Activated CD4-positive, alpha-beta T cell treated with anti-CD3 and anti-CD28 coated beads for 48 hours (primary cell): Measurements from ENCODE around the gene RBM39.
"Not testable (repeated sequence)": the region's sequence is repeated elsewhere in the genome, so short reads cannot be mapped to it uniquely, and the experiment has no call there.

Experiments used
- DNase-seq: peaks from one replicate; pipeline ENCODE4 v3.0.0-alpha.2; 2020

Gene RBM39

DNA sequence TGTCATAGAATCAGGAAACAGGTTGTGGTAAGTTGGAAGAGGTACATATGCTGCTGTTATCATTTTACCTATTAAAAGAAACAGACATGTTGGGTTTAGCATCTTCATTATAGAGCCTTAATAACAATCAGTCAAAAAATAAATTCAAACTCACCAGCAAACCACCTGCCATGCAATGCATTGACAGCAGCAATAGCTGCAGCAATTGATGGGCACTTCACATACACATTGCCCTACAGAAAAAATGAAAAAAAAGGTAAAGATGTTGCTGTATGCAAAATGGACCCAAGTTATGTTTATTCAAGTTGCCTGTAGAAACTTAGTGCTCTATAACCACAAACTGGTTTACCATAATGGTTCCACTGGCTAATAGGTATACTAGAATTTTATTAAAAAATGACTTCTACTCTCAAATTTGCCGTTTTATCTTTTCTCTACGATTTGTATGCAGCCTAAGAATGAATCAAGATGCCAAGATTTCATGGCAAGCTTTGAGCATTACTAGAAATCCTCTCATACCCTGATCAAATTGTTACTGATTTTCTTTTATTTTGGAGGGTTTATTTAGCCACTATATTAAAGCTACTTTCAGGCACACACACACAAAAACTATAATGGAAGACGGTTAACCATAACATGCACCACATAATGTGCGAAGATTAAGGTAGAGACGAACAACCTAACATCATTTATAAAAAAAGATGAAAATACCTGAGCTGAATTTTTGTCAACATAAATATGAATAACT, 37.4 kb downstream of the RBM39 start:
- no peak for DNase-seq

DNA sequence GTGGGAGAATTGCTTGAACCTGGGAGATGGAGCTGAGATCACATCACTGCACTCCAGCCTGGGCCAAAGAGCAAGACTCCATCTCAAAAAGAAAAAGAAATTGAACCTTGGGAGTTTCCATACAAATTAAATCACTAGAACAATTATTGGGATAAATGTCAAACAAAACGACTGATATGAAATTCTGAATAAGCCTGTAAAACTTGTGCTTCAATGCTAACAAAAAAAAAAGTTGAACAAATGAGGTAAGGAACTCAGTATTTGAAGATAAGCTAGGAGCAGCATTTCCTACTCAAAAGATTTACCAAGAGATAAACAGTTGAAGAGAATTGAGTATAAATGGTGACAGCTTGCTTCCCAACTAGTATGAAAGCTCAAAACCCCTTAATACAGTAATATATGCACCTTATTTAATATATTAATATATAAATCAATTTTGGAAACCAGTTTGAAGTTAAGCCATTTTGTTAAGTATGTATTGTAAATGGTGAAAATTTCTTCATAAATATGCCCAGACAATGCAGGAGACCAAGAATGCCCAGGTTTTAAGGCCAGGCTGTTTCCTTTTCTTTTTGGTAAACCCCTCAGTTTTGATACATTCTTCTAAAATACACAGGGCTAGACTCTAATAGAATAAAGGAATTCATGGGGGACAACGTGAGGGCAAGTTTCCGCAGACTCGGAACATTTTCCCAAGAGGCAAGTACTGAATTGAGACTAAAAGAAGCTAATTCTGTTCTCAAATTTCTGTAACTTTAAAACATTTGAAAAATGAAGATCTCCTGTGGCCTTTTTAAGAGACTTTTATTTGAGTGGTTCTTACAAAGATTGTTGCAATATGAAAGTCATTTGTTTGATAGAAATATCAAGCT, 39.0 kb downstream of the RBM39 start:
- DNase-seq = no peak

DNA sequence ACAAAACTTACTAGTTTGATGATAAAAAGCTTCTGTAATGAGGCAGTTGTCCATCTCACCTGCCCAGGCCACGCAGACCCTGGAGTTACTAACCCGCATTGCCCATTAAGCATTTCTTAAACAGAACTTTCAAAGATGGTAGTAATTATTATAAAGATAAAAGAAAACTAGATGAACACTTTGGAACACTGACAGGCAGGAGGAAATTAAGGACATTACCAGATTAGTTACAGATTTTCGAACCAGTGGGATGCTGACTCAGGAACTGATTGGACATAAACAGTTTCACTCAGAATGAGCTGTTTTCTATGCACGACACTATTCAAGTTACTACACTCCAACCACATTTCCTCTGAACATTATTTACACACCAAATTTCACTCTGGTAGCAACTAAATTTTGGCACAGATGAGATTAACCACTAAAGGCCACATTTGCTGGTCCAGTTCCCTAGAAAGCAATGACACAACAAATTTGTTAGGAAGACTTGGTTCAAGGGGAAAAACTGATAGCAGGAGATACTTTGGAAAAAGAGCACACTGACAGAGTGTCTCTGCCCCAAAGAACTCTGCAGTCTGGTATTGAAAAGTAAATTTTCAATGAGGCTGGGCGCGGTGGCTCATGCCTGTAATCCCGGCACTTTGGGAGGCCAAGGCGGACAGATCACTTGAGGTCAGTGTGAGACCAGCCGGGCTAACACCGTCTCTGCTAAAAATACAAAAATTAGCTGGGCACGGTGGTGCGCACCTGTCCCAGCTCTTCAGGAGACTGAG, 39.8 kb downstream of the RBM39 start:
- no peak for DNase-seq

DNA sequence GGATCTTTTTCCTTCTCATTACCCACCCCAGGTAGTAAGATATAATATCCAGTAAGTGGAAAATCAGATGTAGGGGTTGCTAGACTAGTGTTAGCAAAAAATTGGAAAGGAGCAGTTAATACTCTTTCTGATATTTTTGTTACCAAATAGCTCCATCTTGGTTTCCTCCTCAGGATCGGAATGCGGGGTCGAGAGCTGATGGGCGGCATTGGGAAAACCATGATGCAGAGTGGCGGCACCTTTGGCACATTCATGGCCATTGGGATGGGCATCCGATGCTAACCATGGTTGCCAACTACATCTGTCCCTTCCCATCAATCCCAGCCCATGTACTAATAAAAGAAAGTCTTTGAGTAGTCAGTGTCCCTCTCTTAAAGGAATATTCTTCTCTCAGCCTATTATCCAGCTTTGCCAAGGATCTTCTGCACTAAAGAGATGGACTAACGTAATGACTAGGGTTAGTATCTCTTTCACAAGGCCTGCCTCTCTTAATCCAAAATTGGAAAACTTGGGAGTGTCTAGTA, 41.4 kb downstream of the RBM39 start:
- DNase-seq = no peak

DNA sequence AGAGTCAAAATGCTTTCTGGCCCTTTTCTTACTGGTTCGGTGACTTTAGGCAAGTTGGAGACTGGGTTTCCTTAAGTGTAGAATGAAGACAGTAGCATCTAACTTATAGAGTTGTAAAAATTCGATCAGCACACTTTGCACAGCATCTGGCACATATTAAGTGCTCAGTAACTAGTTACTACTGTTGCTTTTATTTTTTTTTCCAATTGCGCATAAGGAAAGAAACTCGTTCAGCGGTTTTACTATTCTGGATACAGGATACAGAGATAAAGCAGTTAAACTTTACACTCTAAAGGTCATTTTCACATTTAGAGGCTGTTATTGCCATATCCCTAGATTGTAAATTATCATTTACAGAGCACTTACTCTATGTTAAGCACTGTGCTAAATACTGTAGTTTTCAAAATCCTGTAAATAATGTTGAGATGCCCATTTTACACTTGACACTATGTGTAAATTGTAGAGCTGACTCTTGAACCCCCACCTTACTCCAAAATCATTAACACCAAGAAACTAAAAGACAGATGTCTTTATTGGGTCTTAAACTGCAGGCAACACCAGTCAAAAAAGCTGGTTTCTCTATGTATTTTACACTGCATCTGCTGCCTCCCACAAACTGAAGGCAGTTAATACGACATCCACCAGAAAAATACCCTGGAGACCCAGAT, 42.0 kb downstream of the RBM39 start:
- no peak for DNase-seq

DNA sequence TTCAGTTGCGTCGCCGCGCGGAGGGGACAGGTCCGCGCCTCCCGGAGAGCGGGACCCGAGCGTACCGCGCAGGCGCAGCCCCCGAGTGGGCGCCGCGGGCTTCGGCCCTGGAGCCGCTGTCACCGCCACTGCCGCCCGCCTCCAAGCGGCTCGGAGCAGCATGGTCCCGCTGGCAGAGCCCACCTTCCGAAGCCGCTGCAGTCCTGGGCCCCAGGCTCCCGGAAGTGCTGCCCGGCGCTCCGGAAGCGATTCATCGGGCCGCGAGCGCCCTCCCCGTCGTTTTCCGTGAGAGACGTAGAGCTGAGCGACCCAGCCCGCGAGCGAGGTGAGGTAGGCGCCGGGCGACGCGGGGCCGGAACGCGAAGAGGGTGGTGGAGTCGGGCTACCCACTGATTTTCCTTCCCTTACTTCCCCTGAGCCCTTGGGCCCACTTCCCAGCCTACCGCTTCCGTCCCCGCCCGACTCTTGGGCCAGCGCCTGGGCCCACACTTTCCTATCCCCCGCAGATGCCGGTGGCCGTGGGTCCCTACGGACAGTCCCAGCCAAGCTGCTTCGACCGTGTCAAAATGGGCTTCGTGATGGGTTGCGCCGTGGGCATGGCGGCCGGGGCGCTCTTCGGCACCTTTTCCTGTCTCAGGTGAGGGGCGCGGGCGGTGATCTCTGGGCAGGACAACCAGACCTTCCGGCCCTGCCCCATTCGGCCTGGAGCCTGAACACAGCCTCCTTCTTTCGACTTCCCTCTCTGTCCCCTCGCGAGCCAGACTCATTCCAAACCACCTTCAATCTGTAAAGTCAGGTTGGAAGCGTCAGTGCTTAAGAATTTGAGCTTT, 42.7 kb downstream of the RBM39 start, which contains the start of the genes NFS1 and ROMO1:
Gene NFS1 (minus strand): TSS at position 226 of the 830 bp plus-strand sequence. CDS start 64 bp downstream, at position 162.
Gene ROMO1 (plus strand): TSS at position 279 of the 830 bp plus-strand sequence. CDS start 228 bp downstream, at position 507.
- peak; percentile 91 for DNase-seq

DNA sequence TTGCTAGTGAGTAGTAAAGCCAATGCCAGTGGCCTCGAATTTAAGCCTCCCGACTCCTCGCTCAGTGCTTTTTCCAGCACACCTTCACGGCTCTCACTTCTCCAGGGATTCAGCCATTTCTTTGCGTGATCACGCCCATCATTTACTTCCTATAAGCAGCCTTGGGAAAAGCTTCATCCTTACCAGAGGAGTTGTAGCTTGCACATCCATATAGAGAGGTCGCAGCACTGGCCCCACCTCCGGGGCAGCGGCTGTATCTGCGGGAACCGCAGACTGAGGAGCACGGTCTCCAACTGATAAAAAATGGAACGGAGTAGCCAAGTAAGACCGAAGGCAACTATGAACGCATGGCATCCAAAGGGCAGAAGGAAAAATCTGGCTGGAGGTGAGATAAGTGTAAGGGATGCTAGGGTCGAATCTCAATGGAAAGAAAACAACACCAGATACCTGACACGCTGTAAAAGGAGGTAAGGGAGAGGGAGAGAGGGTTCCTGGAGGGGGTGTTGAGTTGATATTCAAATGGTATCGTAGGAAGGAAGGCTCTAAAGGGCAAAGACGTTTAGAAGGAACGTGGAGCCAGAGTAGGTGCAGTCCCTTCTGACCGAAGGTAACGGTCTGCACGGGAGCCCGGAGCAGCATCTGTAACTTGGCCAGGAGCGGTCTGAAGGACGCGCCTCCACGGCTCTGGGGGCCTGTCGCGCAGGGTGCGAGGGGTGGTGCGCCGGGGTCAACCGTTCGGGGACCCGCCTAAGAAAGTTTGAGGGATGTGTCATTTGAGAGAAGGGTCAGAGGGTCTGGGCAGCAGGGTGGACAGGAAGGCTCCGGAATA, 43.5 kb downstream of the RBM39 start:
- no peak for DNase-seq

DNA sequence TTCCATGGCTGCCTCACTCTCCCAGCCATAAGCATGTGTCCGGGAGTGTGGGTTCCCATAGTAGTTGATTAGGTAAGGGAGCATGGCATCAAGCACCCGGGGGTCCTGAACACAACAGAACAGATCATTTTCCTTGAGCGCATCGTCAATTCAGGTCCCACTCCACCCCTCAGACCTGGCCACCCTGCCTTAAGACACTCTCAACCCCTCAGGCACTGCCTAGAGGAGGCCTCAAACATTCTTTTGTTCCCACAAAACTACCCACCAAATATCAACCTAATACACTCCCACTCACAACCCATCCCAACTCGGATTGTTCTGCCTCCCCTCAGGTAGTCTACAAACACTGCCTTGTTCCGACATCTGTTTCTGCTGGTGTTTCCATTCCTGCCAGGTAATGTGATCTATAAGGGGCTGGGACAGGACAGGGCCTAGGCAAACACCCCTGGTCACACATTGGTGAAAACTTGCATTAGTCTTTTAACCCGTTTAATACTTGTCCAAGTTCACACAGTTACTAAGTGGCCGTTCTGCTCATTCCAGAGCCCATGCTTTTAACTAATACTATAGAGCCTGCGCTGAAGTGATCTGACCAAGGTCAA, 44.3 kb downstream of the RBM39 start:
- no peak for DNase-seq

DNA sequence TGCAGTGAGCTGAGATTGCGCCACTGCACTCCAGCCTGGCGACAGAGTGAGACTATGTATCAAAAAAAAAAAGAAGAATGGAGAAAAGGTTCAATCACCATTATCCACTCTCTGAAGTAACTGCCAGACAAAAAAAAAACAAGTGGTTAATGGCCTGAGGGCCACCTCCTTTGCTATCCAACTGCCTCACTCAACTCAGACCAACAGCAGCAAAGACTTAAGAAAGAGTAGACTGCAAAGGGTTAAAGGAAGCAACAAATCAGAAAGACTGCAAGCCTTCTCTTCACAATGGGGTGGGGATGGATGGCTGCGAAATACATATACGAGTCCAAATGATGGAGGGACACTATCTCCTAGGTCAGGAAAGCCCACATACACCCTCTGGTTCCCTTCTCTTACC, 46.1 kb downstream of the RBM39 start:
- DNase-seq = no peak

DNA sequence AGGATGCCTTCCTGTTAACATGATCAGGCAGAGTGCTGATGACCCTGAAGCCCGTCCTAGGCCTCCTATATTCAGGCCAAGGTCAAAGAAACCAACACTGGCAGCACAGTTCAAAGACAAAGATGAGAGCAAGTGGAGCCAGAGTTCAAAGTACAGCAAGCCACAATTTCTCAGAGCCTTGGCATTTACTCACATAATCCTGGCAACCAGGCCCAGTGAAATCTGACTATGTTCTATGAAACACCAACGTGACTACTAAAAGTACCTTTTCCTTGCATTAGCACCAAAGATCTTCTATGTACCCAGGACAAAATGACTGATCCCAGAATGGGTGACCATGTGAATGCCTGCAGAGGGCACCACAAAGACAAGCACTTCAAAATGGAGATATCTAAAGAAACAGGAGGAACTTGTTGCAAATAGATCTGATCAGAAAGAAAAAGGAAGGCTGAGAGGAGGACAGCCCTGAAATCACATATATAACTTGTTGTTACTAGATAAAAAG, 46.8 kb downstream of the RBM39 start:
- no peak for DNase-seq

DNA sequence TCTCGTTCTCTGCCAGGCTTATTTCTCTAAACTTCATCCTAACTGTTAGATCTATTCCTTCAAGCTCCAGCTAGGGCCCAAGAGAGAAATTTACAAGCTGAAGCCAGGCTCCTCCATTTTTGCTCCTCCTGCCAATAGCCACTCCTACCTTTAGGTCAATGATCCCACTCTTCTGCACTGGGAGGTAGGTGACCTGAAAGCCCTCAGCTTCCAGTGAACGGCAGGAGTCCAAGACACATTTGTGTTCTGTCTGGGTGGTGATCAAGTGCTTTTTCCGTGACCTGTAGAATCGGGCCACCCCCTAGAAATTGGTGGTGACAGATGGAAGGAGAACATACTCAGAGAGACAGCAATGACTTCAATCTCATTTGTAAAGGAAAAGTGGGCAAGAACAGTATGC, 51.8 kb downstream of the RBM39 start:
- no peak for DNase-seq

DNA sequence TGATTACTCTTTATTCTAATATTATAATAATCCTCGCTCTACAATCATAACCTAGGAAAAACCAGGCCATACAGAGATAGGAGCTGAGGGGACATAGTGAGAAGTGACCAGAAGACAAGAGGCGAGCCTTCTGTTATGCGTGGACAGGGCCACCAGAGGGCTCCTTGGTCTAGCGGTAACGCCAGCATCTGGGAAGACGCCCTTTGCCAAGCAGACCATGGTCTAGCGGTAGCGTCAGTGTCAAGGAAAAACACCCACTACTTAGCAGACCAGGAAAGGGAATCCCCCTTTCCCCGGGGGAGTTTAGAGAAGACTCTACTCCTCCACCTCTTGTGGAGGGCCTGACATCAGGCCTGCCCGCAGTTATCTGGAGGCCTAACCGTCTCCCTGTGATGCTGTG, 55.2 kb downstream of the RBM39 start:
- DNase-seq = not testable (repeated sequence)

DNA sequence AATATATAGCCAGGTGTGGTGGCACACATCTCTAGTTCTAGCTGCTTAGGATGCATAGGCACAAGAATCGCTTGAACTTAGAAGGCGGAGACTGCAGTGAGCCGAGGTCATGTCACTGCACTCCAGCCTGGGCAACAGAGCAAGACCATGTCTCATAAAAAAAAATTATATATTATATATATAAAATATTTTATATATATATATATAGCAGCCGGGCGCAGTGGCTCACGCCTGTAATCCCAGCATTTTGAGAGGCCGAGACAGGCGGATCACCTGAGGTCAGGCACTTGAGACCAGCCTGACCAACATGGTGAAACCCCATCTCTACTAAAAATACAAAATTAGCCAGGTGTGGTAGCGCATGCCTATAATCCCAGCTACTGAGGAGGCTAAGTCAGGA, 56.7 kb downstream of the RBM39 start:
- not testable (repeated sequence) for DNase-seq

DNA sequence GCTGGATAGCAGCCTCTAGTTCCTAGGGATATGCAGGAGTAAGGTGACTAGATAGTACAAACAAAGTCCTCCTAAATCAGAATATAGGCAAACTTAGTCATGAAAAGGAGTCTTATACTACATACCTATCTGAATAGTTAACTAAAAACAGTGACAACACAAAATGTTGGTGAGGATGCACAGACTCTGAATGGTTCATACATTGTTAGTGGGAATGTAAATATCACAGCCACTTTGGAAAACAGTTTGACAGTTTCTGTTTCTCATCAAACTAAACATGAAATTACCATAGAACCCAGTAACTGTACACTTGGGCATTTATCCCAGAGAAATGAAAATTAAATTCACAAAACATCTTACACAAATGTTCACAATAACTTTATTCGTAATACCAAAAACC, 60.1 kb downstream of the RBM39 start:
- DNase-seq = no peak

DNA sequence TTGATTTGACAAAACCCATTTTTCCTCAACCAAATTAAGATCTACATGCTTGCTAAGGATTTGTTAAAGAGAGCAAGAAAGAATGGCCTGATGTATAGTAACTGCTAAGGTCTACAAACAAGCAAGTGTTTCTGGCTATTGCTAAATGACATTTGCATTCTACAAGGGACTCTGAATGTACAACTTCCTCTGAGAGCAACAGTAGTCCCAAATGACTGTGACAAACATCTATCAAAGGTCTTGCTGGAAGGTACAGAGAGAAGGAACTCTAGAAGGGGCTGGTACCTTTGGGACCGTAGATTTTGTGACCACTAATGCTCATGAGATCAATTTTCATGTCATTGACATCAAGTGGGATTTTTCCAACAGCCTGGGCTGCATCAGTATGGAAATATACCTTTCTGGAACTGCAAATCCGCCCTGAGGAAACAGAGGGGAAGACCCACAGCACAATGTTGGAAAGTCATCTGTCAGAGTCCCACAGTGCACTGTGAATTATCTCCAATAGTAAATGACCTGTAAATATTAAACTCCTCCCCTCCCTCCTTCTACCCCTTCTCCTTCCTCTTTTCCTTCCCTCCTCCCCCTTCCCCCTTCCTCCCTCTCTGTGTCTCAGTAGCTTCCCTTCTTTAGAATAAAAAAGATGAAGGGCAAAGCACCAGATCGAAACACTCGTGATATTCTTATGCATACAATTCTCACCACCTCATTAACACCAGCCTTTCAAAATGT, 61.4 kb downstream of the RBM39 start:
- DNase-seq = no peak

DNA sequence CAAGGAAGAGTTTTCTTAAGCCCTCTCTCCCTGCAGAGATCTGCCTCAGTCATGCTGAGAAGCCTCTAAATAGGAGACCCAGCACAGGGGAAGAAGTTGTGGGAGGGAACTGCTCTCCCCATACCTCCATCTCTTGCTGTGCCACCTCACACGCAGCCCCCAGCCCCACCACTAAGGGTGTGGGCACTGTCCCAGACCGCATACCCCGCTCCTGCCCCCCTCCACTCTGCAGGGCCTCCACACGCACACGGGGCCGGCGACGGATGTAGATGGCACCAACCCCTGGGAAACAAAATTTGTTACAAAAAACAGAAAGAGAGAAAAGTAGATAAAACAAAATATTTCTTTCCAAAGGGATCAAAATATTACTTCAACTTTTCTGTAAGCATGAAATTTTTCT, 67.1 kb downstream of the RBM39 start:
- DNase-seq = no peak

DNA sequence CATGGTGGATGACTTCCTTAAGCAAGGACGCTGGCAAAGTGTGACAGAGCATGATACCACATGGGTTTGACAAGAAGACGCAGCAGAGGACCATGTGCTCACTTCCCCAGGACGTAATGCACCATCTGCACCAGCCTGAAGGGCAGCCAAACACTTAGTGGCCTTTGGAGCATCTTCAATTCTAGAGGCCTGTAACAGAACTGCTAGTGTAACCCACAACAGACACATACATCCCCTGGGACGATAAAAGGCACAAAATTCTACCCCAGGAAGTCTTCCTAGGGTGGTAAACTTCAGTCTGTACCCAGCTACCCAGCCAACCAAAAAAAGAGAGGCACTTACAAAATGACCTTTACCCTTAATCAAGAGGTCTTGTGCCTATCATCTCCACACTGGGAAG, 68.2 kb downstream of the RBM39 start:
- no peak for DNase-seq

DNA sequence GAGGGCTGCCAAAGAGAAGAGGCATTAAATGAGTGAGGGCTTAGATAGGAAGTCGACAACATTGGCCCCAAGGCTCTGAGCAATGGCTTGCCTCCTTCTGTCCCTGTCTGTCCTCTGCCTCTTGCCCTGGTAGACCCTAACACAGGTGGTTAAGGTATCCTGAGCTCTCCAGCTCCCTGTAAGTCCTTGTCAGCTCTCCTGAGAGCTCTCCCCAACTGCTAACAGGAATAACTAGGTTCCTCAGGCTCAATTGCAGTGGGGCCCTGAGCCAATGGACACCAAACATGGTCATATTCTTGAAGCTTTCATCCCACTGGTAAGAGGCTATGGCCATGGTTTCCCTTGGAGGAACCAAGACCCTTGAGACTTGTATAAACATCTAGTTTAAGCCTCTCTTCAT, 72.4 kb downstream of the RBM39 start:
- no peak for DNase-seq

DNA sequence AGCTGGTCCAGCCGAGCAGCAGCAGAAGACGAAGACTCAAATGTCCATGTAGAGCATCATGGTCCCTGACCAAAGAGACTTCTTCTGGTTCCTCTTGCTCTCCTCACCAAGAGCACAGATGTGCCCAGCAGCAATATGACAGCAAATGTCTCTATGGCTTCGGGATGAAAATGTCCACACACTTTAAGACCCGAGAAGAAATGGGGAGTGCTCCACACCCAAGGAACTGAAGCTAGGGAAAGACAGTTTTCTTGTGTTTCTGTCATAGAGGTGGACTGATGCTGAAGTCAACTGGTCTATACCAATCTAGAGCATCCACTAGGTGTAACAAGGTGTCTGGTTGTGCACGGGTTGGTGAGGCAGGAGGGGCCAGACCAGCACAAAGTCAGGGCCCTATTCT, 72.8 kb downstream of the RBM39 start:
- no peak for DNase-seq
